ENCODE data around the gene MYO9A. TPM values are rescaled to one million over a fixed set of nuclear protein-coding genes. Genes with fewer than 3 reads are reported as not detected.

MYO9A gene
- total and polyA plus RNA-seq, 10 of the 15 experiments (the other 5 are each of a cell fraction or from before 2014, with no cell fraction given): 3.3 to 25.3 (median 12.2) TPM

- Histone ChIP-seq H3K4me2 (ENCODE audit: control insufficient read depth, insufficient read depth) (no peak overlapping the region), H2AFZ (ENCODE audit: control insufficient read depth, low read depth, low read length) (no peak overlapping the region), H3K27me3 (replicated peaks in 1 of 2; ENCODE audit: control insufficient read depth in 2 of 2, insufficient read depth in 2 of 2, low read length in 1 of 2) (no peaks in the 10 kb centered on the region), H3K9ac (ENCODE audit: control insufficient read depth, insufficient read depth, low read length) (no peak overlapping the region), H3K79me2 (ENCODE audit: control insufficient read depth, insufficient read depth, low read length) (no peaks in the 10 kb centered on the region), H3K36me3 (ENCODE audit: control insufficient read depth in 2 of 2, insufficient read depth in 2 of 2, low read length in 1 of 2) (no peaks in the 10 kb centered on the region; a peak in 1 of 4 replicates), H3K9me3 (replicated peaks; ENCODE audit: control insufficient read depth, insufficient read depth, low read length) (no peaks in the 10 kb centered on the region), H3K27ac (ENCODE audit: control insufficient read depth, insufficient read depth) (no peak overlapping the region), H3K4me1 (ENCODE audit: control insufficient read depth, insufficient read depth, low read length) (no peaks in the 10 kb centered on the region), H3K4me3 (no peak overlapping the region), H4K20me1 (ENCODE audit: control insufficient read depth, insufficient read depth) (no peaks in the 10 kb centered on the region)
- RAD21 ChIA-PET (ENCODE audit: unreplicated experiment): no interaction called here
- FAIRE-seq: peak; percentile 13
- in situ Hi-C loops (cut with MboI): no loop called here
- BruUV-seq (replicated peaks): no TSS peak
- POLR2A ChIA-PET: interaction anchor here (0.6 kb wide), 1 partner anchor 28 kb away, joined by 5 read pairs; no protein-coding TSS in a partner anchor
- SMC1A ChIA-PET (ENCODE audit: uncharacterized antibody, unreplicated experiment): interaction anchor here (1.4 kb wide), 1 partner anchor 13 kb away, joined by 3 read pairs; no protein-coding TSS in a partner anchor
- CTCF ChIA-PET: interaction anchor here (0.8 to 1.6 kb wide), 4 partner anchors 9 to 70 kb away, joined by 3 to 4 read pairs (median 4); no protein-coding TSS in a partner anchor
- WGBS (ENCODE audit: insufficient coverage, insufficient replicate concordance, low lambda C conversion rate, missing lambda C conversion rate): 100% methylated on average over 1 of the region's 1 CpG
- intact Hi-C loops (cut with micrococcal nuclease; ENCODE audit: unreplicated experiment): no loop called here
- peak; percentile 1 for DNase-seq (ENCODE audit: low read depth, low spot score)
- peak; percentile 62 for ATAC-seq
- no peak for TF ChIP-seq E4F1 (IDR thresholded peaks at IDR 0.05; ENCODE audit: borderline replicate concordance, partially characterized antibody)
- no peak for TF ChIP-seq JUND (IDR thresholded peaks at IDR 0.05; ENCODE audit: low read depth, low read length)
- no peak for TF ChIP-seq KAT2A (conservative IDR thresholded peaks at IDR 0.05; ENCODE audit: control insufficient read depth, low read depth, low read length)
- TF ChIP-seq KLF5 (IDR thresholded peaks at IDR 0.05; ENCODE audit: partially characterized antibody): no peak
Measured at GRCh38 chr15:71962537-71962936, 155.4 kb downstream of the MYO9A start.

- ChIA-PET RAD21 (ENCODE audit: unreplicated experiment) (no interaction called here), SMC1A (ENCODE audit: uncharacterized antibody, unreplicated experiment) (no interaction called here), CTCF (no interaction called here), POLR2A (no interaction called here)
- H3K79me2 ChIP-seq (ENCODE audit: control insufficient read depth, insufficient read depth, low read length): no peaks in the 10 kb centered on the region
- H3K4me2 ChIP-seq (ENCODE audit: control insufficient read depth, insufficient read depth): no peak overlapping the region
- H2AFZ ChIP-seq (ENCODE audit: control insufficient read depth, low read depth, low read length): no peak overlapping the region
- H4K20me1 ChIP-seq (ENCODE audit: control insufficient read depth, insufficient read depth): no peaks in the 10 kb centered on the region
- intact Hi-C loops (cut with micrococcal nuclease; ENCODE audit: unreplicated experiment): no loop called here
- no peak for TF ChIP-seq RAD51 (IDR thresholded peaks at IDR 0.05)
- TF ChIP-seq SMARCA5 (IDR thresholded peaks at IDR 0.05): no peak
- TF ChIP-seq CHD1 (IDR thresholded peaks at IDR 0.05; ENCODE audit: low read depth, low read length): no peak
- TF ChIP-seq STAT1 (conservative IDR thresholded peaks at IDR 0.05): no peak
- TF ChIP-seq FOXM1 (IDR thresholded peaks at IDR 0.05; ENCODE audit: low read depth, low read length): no peak
- no peak for TF ChIP-seq SKIL (IDR thresholded peaks at IDR 0.05; ENCODE audit: low read depth, poor library complexity, severe bottlenecking)
- TF ChIP-seq SP1 (IDR thresholded peaks at IDR 0.05; ENCODE audit: low read depth, low read length): no peak
- no peak for TF ChIP-seq RFX5 (IDR thresholded peaks at IDR 0.05; ENCODE audit: low read depth, low read length)
- FAIRE-seq (no peak), DNase-seq (ENCODE audit: low read depth, low spot score) (no peak), ATAC-seq (no peak)
- 100% methylated on average over 2 of the region's 2 CpGs for WGBS (ENCODE audit: insufficient coverage, insufficient replicate concordance, low lambda C conversion rate, missing lambda C conversion rate)
- H3K9ac ChIP-seq (ENCODE audit: control insufficient read depth, insufficient read depth, low read length): no peak overlapping the region
- H3K27ac ChIP-seq (ENCODE audit: control insufficient read depth, insufficient read depth): no peak overlapping the region
- H3K36me3 ChIP-seq (ENCODE audit: control insufficient read depth in 2 of 2, insufficient read depth in 2 of 2, low read length in 1 of 2): no peaks in the 10 kb centered on the region; a peak in 1 of 4 replicates
- no peaks in the 10 kb centered on the region for H3K27me3 ChIP-seq (replicated peaks in 1 of 2; ENCODE audit: control insufficient read depth in 2 of 2, insufficient read depth in 2 of 2, low read length in 1 of 2)
- no peak overlapping the region for H3K4me3 ChIP-seq
- H3K9me3 ChIP-seq (replicated peaks; ENCODE audit: control insufficient read depth, insufficient read depth, low read length): no peaks in the 10 kb centered on the region
- BruUV-seq (replicated peaks): no TSS peak
- H3K4me1 ChIP-seq (ENCODE audit: control insufficient read depth, insufficient read depth, low read length): no peaks in the 10 kb centered on the region
- in situ Hi-C loops (cut with MboI): no loop called here
Measured at GRCh38 chr15:71957026-71957425, 160.9 kb downstream of the MYO9A start.

All from GM12878 (cell line).